Stimulated activated CD8-positive, alpha-beta memory T cell treated with anti-CD3 and anti-CD28 coated beads, Interleukin-12 subunit alpha, Interleukin-12 subunit beta, amount 100 ng/mL, for 1 hour (primary cell): ENCODE data around the gene SEMA3C.

Source experiments
- DNase-seq: peaks from one replicate; pipeline ENCODE4 v3.0.0-alpha.2; 2020; ENCODE audit warnings: low read depth

SEMA3C gene

GRCh38 chr7:80823057-80823456 is 95.8 kb downstream of the SEMA3C start:
- DNase-seq = no peak

DNA sequence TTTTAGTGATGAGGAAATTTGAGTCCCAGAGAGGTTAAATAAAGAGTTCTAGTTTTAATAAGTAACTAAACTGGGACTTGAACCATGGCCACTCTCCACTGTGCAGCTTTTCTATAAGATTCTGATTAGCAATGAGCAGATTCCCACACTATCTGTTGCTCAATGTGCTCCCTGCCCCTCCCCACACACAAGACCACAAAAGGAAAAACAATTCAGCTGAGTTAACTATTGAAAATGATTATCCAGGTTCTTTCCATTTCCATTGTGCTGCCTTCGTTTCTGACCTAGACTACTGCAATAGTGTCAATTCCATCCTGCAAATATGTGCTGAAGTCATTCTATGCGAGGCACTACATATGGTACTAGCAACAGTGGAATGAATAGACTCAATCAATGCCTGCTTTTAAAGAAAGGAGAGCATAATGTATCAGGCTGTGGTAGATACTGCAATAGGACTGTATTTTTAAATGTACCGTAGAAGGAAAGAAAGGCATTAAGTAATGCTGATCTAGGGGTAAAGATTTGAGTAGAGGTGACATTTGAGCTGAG is 97.0 kb downstream of the SEMA3C start:
- no peak for DNase-seq

GRCh38 chr7:80819503-80819902 is 99.3 kb downstream of the SEMA3C start:
- DNase-seq = no peak

DNA sequence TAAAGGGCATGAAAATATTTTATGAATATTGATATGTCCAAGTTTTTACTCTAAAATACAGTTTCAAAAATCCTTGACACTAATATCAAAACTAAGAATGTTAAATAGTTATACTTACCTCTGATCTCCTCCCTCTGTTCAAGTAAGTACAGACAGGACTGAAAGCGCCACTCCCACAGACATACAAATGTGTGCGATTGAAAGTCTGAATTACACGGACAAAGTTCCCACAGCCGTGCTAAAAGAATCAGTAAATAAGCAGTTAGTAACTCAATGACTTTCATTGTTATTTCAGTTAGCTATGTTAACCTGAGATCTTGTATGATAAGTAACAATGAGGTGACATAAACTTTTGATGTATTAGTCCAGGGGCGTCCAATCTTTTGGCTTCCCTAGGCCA is 100.7 kb downstream of the SEMA3C start:
- DNase-seq = no peak

DNA sequence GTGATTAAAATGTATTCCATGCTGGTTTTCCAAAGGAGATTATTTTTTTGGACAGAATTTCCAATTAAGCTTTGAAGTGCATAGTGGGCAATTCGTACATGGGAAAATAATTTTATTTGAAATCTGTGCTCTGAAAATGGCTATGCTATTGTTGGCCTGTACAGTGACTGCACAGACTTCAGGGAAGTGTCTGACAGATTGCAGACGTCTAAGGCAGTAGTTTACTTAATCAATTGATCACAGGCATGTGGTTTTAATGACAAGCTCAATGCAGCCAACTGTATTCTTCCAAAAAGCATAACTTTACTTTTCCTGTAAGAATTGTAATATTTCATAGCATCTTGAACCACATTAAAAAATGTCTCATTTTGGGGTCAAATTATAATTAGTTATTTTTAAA is 102.0 kb downstream of the SEMA3C start:
- no peak for DNase-seq

- DNase-seq = no peak
These were observed 103.1 kb downstream of the SEMA3C start for GRCh38 chr7:80815733-80816132.

GRCh38 chr7:80809545-80809944 is 109.3 kb downstream of the SEMA3C start:
- no peak for DNase-seq

DNA sequence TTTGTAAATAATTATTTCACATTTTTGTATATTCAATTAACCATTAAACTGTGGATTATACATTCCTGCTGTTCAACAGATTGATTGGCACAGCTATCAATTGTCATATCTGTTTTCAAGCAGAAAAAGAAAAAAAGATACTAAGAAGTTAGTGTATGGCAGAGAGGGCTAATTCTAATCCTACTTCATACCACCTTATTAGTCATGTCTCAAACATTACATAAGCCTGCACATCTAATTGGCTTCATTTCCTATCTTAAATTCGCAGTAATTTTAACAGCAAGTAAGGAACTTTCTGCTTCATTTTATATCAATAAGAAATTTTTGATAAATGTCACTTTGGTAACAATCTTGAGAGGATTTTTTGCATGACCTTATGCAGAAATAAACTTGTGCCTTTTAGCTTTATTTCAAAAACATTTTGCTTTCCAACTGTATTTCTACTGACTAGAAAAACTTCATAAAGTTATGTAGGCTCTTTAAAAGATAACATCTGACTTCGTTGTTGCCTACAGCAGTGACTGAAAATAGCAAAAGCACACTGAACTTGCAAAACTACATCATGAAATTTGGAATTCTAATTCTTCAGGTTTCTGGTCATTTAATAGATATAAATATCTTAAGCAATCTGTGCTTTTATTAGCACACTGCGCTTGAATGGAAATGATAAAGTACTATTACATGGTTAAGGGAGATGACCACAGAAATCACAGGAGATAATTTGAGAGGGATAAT is 111.5 kb downstream of the SEMA3C start:
- no peak for DNase-seq

DNA sequence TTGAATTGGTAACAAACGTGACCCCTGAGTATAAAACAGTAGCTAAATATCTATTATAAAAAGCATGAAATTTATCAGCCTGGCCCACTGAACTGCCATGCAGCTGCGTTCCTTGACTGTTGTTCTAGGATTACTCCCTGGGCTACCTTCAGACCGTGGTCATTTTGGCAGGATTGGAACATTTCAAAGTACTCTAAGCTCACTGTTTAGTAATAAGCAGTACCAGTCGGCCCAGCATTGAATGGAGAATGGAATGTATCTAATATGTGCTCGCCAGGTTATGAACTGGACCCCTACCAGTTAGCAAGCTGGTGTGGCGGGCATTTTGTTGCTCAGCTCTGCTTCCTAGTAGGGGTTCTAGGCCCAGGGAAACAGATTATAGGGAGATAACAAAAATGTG is 112.2 kb downstream of the SEMA3C start:
- no peak for DNase-seq

DNA sequence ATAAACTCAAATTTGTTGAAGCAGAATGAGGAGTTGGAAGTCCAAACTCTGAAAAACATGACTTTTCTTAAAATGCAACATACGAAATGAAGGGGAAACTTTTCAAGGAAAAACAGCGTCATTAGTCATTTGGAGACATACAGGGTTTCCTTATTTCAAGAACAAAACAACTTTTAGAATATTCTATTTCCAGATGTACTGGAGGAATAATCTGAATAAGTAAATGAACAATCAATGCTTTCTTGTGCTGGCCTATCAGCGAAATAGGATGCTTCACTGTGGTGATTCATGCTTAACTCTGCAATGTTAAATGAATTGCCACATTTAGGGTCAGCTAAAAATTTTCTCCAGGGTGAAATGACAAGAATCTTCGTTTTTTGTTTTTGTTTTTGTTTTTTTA is 114.3 kb downstream of the SEMA3C start:
- DNase-seq = no peak

DNA sequence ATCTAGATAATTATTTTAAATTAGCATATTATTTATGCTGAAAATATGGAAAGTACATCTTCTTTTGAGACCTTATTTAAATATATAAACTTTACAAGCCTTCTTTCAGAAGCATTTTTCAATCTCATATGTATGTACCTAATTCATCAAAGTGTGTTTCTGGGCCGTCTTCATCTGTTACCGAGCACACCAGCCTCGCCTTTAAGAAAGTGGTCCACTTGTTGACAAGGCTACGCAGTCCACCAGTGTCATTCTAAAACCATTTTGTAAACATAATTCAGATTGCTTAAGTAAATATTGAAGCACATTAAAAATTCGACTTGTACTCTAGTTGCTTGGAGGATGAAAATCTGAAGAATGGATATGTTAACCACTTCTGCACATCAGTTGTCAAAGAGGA is 116.3 kb downstream of the SEMA3C start:
- DNase-seq = no peak

GRCh38 chr7:80794631-80795573 is 123.9 kb downstream of the SEMA3C start:
- DNase-seq = no peak

- DNase-seq = no peak
These were observed 127.3 kb downstream of the SEMA3C start for GRCh38 chr7:80791509-80791929.

- no peak for DNase-seq
These were observed 128.0 kb downstream of the SEMA3C start for GRCh38 chr7:80790877-80791276.

GRCh38 chr7:80787721-80788120 is 131.1 kb downstream of the SEMA3C start:
- DNase-seq = no peak

DNA sequence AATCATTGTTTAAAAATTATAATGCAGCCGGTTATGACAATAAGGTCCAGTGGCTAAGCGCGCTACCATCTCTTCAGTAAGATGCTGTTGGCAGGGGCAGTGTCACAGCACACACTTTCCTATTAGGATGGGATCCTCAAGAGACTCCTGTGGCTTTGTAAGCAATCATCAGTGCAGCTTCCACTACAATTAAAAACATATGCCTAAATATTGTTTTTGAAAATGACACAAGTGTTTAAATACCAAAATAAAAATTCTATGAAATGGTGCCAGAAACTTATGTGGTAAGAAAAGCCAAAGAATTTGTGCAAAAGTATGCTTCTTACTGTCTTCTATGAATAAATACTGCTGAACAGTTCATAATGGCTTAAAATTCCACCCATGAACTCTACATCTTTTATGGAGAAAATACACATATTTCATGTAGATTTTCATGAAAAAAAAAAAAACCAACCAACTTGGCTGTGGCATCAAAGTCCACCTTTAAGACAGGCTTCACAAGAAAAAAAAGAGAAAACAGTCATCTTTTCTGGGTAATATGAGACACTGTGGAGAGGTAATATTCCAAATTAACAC is 132.8 kb downstream of the SEMA3C start:
- DNase-seq = no peak

DNA sequence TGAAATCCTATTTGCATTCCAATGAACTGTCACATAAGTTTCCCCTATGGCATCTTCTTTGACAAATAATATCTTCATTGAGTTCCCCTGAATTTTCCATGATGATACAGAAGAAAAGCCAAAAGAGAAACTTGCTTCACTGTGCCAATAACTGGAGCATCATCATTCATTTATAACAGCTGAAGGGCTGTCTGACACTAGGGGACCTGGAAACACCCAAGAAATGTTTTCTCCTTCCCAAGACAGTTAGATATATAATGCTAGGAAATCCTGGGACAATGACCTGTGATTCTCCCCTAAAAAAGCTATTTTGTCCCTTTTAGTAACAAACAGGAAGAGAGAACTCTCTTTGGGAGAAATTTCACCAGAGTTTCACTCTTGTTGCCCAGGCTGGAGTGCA is 133.6 kb downstream of the SEMA3C start:
- no peak for DNase-seq

DNA sequence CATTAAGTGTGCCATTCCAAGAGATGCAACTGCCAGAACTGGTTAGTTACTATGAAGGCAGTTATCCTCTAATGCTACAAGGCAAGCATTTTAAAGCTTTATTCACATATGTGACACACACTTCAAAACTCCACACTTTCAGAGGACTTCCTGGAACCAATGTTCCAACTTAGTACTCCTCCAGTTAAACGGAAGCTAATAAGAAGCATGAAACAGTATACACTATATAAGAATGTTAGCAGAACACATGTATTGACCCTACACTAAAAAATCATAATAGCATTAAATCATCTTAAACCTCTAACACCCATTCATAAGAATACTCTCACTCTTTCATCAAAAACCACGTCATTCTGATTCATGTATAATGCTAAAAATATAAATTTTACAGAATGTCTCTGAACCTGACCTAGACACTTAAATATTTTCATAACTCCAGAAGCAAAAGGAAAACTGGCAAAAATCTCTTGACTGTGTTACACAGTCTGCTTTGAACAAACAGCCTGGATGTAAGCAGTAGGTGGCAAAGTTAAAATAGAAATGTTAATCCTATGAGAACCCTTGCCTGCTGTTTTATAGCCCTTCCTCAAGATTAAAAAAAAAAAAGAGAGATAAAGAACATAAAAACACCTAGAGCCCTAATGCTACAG is 135.0 kb downstream of the SEMA3C start:
- no peak for DNase-seq

GRCh38 chr7:80783186-80783677 is 135.6 kb downstream of the SEMA3C start:
- no peak for DNase-seq

DNA sequence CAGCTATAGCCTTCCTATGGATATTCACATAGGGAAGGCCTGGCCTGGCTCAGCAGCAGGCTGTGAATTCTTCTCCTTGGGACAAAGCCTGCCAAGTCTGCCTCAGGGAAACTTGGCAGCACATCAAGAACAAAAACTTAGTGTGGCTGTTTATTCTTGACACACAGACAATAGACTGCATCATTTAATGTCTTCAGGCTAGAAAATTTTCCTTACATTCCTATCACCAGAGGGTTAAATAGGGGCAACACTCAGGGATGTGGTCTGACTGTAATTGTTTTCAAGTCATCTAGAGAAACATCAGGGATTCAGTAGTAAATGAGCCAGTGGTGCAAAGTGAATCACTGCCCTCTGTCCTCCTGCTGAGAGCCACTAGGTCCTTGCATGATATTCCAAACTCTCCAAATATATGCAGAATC is 137.3 kb downstream of the SEMA3C start:
- no peak for DNase-seq

DNA sequence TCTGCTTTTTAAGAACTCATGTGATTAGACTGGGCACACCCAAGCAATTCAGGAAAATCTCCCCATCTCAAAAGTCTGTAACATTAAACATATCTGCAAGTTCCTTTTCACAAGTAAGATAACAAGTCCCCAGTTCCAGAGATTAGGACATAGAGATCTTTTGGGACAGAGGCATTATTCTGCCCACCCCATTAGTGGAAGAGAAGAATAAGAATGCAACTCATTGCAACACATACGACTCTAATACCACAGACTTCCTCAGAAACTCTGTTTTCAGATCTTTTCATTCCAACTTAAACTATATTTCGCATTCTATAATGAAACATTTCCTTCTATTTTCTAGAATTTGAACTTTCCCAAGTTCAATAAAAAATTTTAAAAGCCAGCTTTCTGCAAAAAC is 137.7 kb downstream of the SEMA3C start:
- no peak for DNase-seq

GRCh38 chr7:80779456-80779855 is 139.4 kb downstream of the SEMA3C start:
- no peak for DNase-seq
